Measurements from ENCODE around the gene EXOC6.

GRCh38 chr10:92844746-92845145 is 3.6 kb upstream of the EXOC6 start:
- TF ChIP-seq CTCF (IDR thresholded peaks at IDR 0.05) (no peak), ZFX (IDR thresholded peaks at IDR 0.05; ENCODE audit: borderline replicate concordance) (no peak)

Data from 22Rv1 (cell line).